HCT116 (cell line): ENCODE data around the gene RNF114. TPM values are rescaled to one million over a fixed set of nuclear protein-coding genes. Genes with fewer than 3 reads are reported as not detected.

ENCODE experiments used
- ATAC-seq: fragments of 200-7000 bp; cut with Tn5 transposase; 2 replicates; pipeline ENCODE4 v1.9.1; 2020; ENCODE audit warnings: mild to moderate bottlenecking, moderate library complexity
- BruUV-seq: library from RNA; stranded (reverse); fragments of 400-500 nt; replicated peaks from 2 replicates; lab custom pipeline; 2021; lab: Mats Ljungman, UMichigan
- CTCF ChIA-PET: fragments of 300-600 bp; sonication (Branson Sonifier 250); formaldehyde crosslinking; loops from one replicate; lab custom pipeline; 2021; ENCODE audit warnings: antibody characterized with exemption; lab: Charles Lee
- POLR2A ChIA-PET: fragments of 300-600, 350-600 bp; sonication (Branson Sonifier 250); formaldehyde crosslinking; loops from one replicate; lab custom pipeline; 2021; ENCODE audit warnings: antibody characterized with exemption; lab: Charles Lee
- RAD21 ChIA-PET, 2 experiments: fragments of 300-600 bp; sonication (Branson Sonifier 250); formaldehyde crosslinking; loops; one replicate each; lab custom pipeline; 2023; ENCODE audit warnings: low total read pairs in 2 of 2; ENCODE audit not compliant: uncharacterized antibody in 2 of 2, unreplicated experiment in 2 of 2, low non-redundant PET in 1 of 2; lab: Charles Lee
- DNase-seq: peaks from one replicate; pipeline ENCODE4 v3.0.0-alpha.2; 2010; ENCODE audit warnings: low read depth, low spot score
- H2AFZ ChIP-seq: fragments of 200-600 bp; shearing (Covaris generic), sonication (generic); 2 replicates; pipeline ENCODE4 v1.6.1; 2017; ENCODE audit warnings: low read depth, mixed run types, mixed read lengths, antibody characterized with exemption, low read length; ENCODE audit not compliant: poor library complexity, severe bottlenecking
- H3K27ac ChIP-seq: 2 replicates; pipeline ENCODE4 v1.5.1; 2012; ENCODE audit warnings: low read depth, low read length
- H3K27me3 ChIP-seq: fragments of 200-600 bp; sonication (generic); 2 replicates; pipeline ENCODE4 v1.6.1; 2016; ENCODE audit warnings: mixed run types, low read length, mixed read lengths; ENCODE audit not compliant: insufficient read depth
- H3K36me3 ChIP-seq, 2 experiments: fragments of 200-500 bp in 1 of 2; fragments of 200-600 bp in 1 of 2; sonication (Bioruptor generic) in 1 of 2; sonication (generic) in 1 of 2; 2 replicates each; pipeline versions ENCODE4 v1.5.1 to v1.6.1; 2014 to 2016; ENCODE audit warnings: low read length in 2 of 2, inconsistent platforms in 1 of 2, mixed read lengths in 1 of 2, mixed run types in 1 of 2; ENCODE audit not compliant: insufficient read depth in 2 of 2, control insufficient read depth in 1 of 2
- H3K4me1 ChIP-seq, 2 experiments: fragments of 200-600 bp in 1 of 2; sonication (generic) in 1 of 2; 2 replicates each; pipeline versions ENCODE4 v1.5.1 to v1.6.1; 2012 to 2017; ENCODE audit warnings: low read length in 2 of 2, inconsistent platforms in 1 of 2, mild to moderate bottlenecking in 1 of 2, mixed read lengths in 1 of 2, mixed run types in 1 of 2, moderate library complexity in 1 of 2; ENCODE audit not compliant: insufficient read depth in 2 of 2, control insufficient read depth in 1 of 2
- H3K4me2 ChIP-seq: fragments of 200-600 bp; sonication (generic); 2 replicates; pipeline ENCODE4 v1.6.1; 2017; ENCODE audit warnings: mixed run types, low read length, mixed read lengths
- H3K4me3 ChIP-seq, 2 experiments: fragments of 200-600 bp in 1 of 2; sonication (generic) in 1 of 2; replicated peaks in 1 of 2; 2 replicates each; pipeline ENCODE4 v1.5.1; 2011 to 2016; ENCODE audit warnings: low read length in 2 of 2, control low read depth in 1 of 2, low read depth in 1 of 2, mild to moderate bottlenecking in 1 of 2, mixed read lengths in 1 of 2, mixed run types in 1 of 2
- H3K79me2 ChIP-seq: fragments of 200-600 bp; sonication (generic); 2 replicates; pipeline ENCODE4 v1.6.1; 2017; ENCODE audit warnings: mild to moderate bottlenecking, mixed run types, low read length, moderate library complexity, mixed read lengths; ENCODE audit not compliant: insufficient read depth
- H3K9ac ChIP-seq: fragments of 200-600 bp; sonication (generic); 2 replicates; pipeline ENCODE4 v1.6.1; 2016; ENCODE audit warnings: low read length, mixed read lengths
- H3K9me2 ChIP-seq: fragments of 200-600 bp; sonication (generic), shearing (Covaris generic); 2 replicates; pipeline ENCODE4 v1.6.1; 2017; ENCODE audit warnings: mixed run types, mild to moderate bottlenecking, moderate library complexity; ENCODE audit not compliant: insufficient read depth
- H3K9me3 ChIP-seq, 2 experiments: fragments of 200-500 bp in 1 of 2; fragments of 200-600 bp in 1 of 2; sonication (Bioruptor generic) in 1 of 2; sonication (generic) in 1 of 2; 2 replicates each; pipeline ENCODE4 v1.6.1; 2014 to 2017; ENCODE audit warnings: low read length in 2 of 2, mixed read lengths in 2 of 2, inconsistent platforms in 1 of 2, low read depth in 1 of 2, mild to moderate bottlenecking in 1 of 2, mixed run types in 1 of 2, moderate library complexity in 1 of 2; ENCODE audit not compliant: control insufficient read depth in 1 of 2, insufficient read depth in 1 of 2
- H4K20me1 ChIP-seq: fragments of 200-600 bp; sonication (generic), shearing (Covaris generic); 2 replicates; pipeline ENCODE4 v1.6.1; 2017; ENCODE audit warnings: mixed run types, mild to moderate bottlenecking, moderate library complexity; ENCODE audit not compliant: insufficient read depth
- CBX3 ChIP-seq: IDR thresholded peaks from 2 replicates; pipeline ENCODE4 v1.6.1; 2012; ENCODE audit warnings: low read depth
- EGR1 ChIP-seq: IDR thresholded peaks from 2 replicates; pipeline ENCODE4 v1.6.1; 2012; ENCODE audit warnings: low read depth
- ELF1 ChIP-seq: IDR thresholded peaks from 2 replicates; pipeline ENCODE4 v1.6.1; 2012; ENCODE audit warnings: low read depth, borderline replicate concordance
- EZH2phosphoT487 ChIP-seq: fragments of 200-600 bp; IDR thresholded peaks from 2 replicates; pipeline ENCODE4 v1.6.1; 2018; ENCODE audit warnings: antibody characterized with exemption, borderline replicate concordance
- FOSL1 ChIP-seq: IDR thresholded peaks from 2 replicates; pipeline ENCODE4 v1.6.1; 2012; ENCODE audit warnings: low read depth
- RAD21 ChIP-seq: IDR thresholded peaks from 2 replicates; pipeline ENCODE4 v1.6.1; 2012; ENCODE audit warnings: low read depth, mild to moderate bottlenecking
- SIN3A ChIP-seq: IDR thresholded peaks from 2 replicates; pipeline ENCODE4 v1.6.1; 2012; ENCODE audit warnings: low read depth
- SP1 ChIP-seq: IDR thresholded peaks from 2 replicates; pipeline ENCODE4 v1.6.1; 2012; ENCODE audit warnings: low read depth
- TCF7L2 ChIP-seq: IDR thresholded peaks from 2 replicates; pipeline ENCODE4 v1.7.0; 2011; ENCODE audit warnings: borderline replicate concordance, inconsistent platforms; ENCODE audit not compliant: insufficient read depth, insufficient read length; ENCODE audit errors: extremely low read depth
- ZNF274 ChIP-seq: fragments of 200-500 bp; sonication (Bioruptor generic); IDR thresholded peaks from 2 replicates; pipeline ENCODE4 v1.6.1; 2014; ENCODE audit warnings: mild to moderate bottlenecking, low read depth, low read length, inconsistent platforms
- intact Hi-C: fragments of 100-400 bp; cut with micrococcal nuclease; formaldehyde crosslinking; loops from 2 replicates; pipeline ENCODE4 v1.10.0; 2022
- total RNA-seq: library from RNA; stranded (reverse); gene quantifications from one replicate; pipeline ENCODE4 v1.2.1, GENCODE V29; 2021; ENCODE audit not compliant: unreplicated experiment
- TF ChIP-seq, protein P1 (sequence below): IDR thresholded peaks from 2 replicates; pipeline ENCODE4 v1.6.1; 2012; ENCODE audit warnings: low read depth
- TF ChIP-seq, protein P2 (sequence below), 3 experiments: fragments of 200-600 bp in 1 of 3; sonication (generic) in 1 of 3; IDR thresholded peaks in 2 of 3; conservative IDR thresholded peaks in 1 of 3; 2 replicates each; pipeline ENCODE4 v1.5.1; 2012 to 2017; ENCODE audit warnings: low read depth in 2 of 3, low read length in 2 of 3, antibody characterized with exemption in 1 of 3, borderline replicate concordance in 1 of 3, control low read depth in 1 of 3, mild to moderate bottlenecking in 1 of 3, mixed read lengths in 1 of 3, mixed run types in 1 of 3, moderate library complexity in 1 of 3; ENCODE audit not compliant: insufficient read depth in 1 of 3

The RNF114 gene
- total RNA-seq, 1 experiment from 2014 or later: 66.8 TPM

GRCh38 chr20:49907405-49908257 lies 28.6 kb upstream of the RNF114 start:
- Histone ChIP-seq H3K4me3 (no peak overlapping the region), H3K4me1 (no peaks in the 10 kb centered on the region), H2AFZ (no peak overlapping the region), H4K20me1 (0 out of 2 replicates have a peak, but pooled peaks cover 3% of the 10 kb centered on the region), H3K4me2 (no peak overlapping the region), H3K79me2 (peaks cover 33% of the 10 kb centered on the region), H3K27ac (no peak overlapping the region), H3K9ac (no peak overlapping the region), H3K9me3 (no peaks in the 10 kb centered on the region), H3K9me2 (no peaks in the 10 kb centered on the region), H3K27me3 (no peaks in the 10 kb centered on the region), H3K36me3 (peaks cover 7 to 20% of the 10 kb centered on the region in 2 experiments; a peak in 2 of 4 replicates)
- BruUV-seq: no TSS peak
- ATAC-seq: no peak
- CTCF ChIA-PET: no interaction called here
- POLR2A ChIA-PET: no interaction called here
- RAD21 ChIA-PET: no interaction called here
- no peak for DNase-seq
- TF ChIP-seq SIN3A (no peak), RAD21 (no peak), FOSL1 (no peak), EGR1 (no peak), SP1 (no peak), EZH2phosphoT487 (no peak), ELF1 (no peak), TCF7L2 (no peak), CBX3 (no peak), ZNF274 (no peak)
- TF ChIP-seq, protein P1, sequence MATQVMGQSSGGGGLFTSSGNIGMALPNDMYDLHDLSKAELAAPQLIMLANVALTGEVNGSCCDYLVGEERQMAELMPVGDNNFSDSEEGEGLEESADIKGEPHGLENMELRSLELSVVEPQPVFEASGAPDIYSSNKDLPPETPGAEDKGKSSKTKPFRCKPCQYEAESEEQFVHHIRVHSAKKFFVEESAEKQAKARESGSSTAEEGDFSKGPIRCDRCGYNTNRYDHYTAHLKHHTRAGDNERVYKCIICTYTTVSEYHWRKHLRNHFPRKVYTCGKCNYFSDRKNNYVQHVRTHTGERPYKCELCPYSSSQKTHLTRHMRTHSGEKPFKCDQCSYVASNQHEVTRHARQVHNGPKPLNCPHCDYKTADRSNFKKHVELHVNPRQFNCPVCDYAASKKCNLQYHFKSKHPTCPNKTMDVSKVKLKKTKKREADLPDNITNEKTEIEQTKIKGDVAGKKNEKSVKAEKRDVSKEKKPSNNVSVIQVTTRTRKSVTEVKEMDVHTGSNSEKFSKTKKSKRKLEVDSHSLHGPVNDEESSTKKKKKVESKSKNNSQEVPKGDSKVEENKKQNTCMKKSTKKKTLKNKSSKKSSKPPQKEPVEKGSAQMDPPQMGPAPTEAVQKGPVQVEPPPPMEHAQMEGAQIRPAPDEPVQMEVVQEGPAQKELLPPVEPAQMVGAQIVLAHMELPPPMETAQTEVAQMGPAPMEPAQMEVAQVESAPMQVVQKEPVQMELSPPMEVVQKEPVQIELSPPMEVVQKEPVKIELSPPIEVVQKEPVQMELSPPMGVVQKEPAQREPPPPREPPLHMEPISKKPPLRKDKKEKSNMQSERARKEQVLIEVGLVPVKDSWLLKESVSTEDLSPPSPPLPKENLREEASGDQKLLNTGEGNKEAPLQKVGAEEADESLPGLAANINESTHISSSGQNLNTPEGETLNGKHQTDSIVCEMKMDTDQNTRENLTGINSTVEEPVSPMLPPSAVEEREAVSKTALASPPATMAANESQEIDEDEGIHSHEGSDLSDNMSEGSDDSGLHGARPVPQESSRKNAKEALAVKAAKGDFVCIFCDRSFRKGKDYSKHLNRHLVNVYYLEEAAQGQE: no peak
- TF ChIP-seq, protein P2, sequence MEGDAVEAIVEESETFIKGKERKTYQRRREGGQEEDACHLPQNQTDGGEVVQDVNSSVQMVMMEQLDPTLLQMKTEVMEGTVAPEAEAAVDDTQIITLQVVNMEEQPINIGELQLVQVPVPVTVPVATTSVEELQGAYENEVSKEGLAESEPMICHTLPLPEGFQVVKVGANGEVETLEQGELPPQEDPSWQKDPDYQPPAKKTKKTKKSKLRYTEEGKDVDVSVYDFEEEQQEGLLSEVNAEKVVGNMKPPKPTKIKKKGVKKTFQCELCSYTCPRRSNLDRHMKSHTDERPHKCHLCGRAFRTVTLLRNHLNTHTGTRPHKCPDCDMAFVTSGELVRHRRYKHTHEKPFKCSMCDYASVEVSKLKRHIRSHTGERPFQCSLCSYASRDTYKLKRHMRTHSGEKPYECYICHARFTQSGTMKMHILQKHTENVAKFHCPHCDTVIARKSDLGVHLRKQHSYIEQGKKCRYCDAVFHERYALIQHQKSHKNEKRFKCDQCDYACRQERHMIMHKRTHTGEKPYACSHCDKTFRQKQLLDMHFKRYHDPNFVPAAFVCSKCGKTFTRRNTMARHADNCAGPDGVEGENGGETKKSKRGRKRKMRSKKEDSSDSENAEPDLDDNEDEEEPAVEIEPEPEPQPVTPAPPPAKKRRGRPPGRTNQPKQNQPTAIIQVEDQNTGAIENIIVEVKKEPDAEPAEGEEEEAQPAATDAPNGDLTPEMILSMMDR (IDR thresholded peaks at IDR 0.05 in 2 of 3, conservative IDR thresholded peaks at IDR 0.05 in 1 of 3; ENCODE audit: borderline replicate concordance in 1 of 3, insufficient read depth in 1 of 3, low read depth in 2 of 3, low read length in 2 of 3): no peak
- intact Hi-C loops: no loop called here
